Keratinocyte (primary cell): ENCODE results near the gene PDE1C. TPM values are rescaled to one million over a fixed set of nuclear protein-coding genes. Genes with fewer than 3 reads are reported as not detected.

Experiments
- DNase-seq: peaks from one replicate; pipeline ENCODE4 v3.0.0-alpha.2; 2011; ENCODE audit warnings: low read depth, missing footprints, low spot score
- FAIRE-seq: peaks from 2 replicates; lab custom pipeline; 2011; peaks lifted over from hg19 to GRCh38; lab: Jason Lieb, UNC
- H2AFZ ChIP-seq: 2 replicates; pipeline ENCODE4 v1.6.0; 2012; ENCODE audit warnings: low read length, control low read depth, inconsistent platforms; ENCODE audit not compliant: control insufficient read depth
- H3K27ac ChIP-seq: 2 replicates; pipeline ENCODE4 v1.5.1; 2011; ENCODE audit warnings: low read length; ENCODE audit not compliant: control insufficient read depth, insufficient read depth
- H3K27me3 ChIP-seq: 3 replicates; pipeline ENCODE4 v1.6.0; 2011; ENCODE audit warnings: low read length; ENCODE audit not compliant: control insufficient read depth, insufficient read depth; ENCODE audit errors: extremely low read depth
- H3K36me3 ChIP-seq, 2 experiments: 2 replicates in 1 of 2; 3 replicates in 1 of 2; pipeline ENCODE4 v1.5.1; 2011; ENCODE audit warnings: low read length in 2 of 2, mild to moderate bottlenecking in 1 of 2; ENCODE audit not compliant: control insufficient read depth in 2 of 2, insufficient read depth in 2 of 2; ENCODE audit errors: extremely low read depth in 1 of 2
- H3K4me1 ChIP-seq: 3 replicates; pipeline ENCODE4 v1.5.1; 2011; ENCODE audit warnings: low read length; ENCODE audit not compliant: control insufficient read depth, insufficient read depth; ENCODE audit errors: extremely low read depth
- H3K4me2 ChIP-seq: 3 replicates; pipeline ENCODE4 v1.6.0; 2011; ENCODE audit warnings: low read depth, low read length; ENCODE audit not compliant: control insufficient read depth, insufficient read depth; ENCODE audit errors: extremely low read depth
- H3K4me3 ChIP-seq, 3 experiments: fragments of 200-600 bp in 1 of 3; sonication (generic) in 1 of 3; 2 replicates in 2 of 3; 3 replicates in 1 of 3; pipeline ENCODE4 v1.5.1; 2011 to 2016; ENCODE audit warnings: low read length in 3 of 3, mild to moderate bottlenecking in 3 of 3, control low read depth in 2 of 3, inconsistent platforms in 1 of 3, low read depth in 1 of 3, mixed read lengths in 1 of 3, mixed run types in 1 of 3, moderate library complexity in 1 of 3; ENCODE audit not compliant: control insufficient read depth in 2 of 3, insufficient read depth in 2 of 3; ENCODE audit errors: extremely low read depth in 1 of 3
- H3K79me2 ChIP-seq: 2 replicates; pipeline ENCODE4 v1.6.0; 2012; ENCODE audit warnings: low read length; ENCODE audit not compliant: control insufficient read depth, insufficient read depth
- H3K9ac ChIP-seq: 3 replicates; pipeline ENCODE4 v1.6.0; 2011; ENCODE audit warnings: low read length; ENCODE audit not compliant: control insufficient read depth, insufficient read depth; ENCODE audit errors: extremely low read depth
- H3K9me1 ChIP-seq: 3 replicates; pipeline ENCODE4 v1.6.0; 2011; ENCODE audit warnings: low read length; ENCODE audit not compliant: control insufficient read depth, insufficient read depth; ENCODE audit errors: extremely low read depth
- H3K9me3 ChIP-seq: 2 replicates; pipeline ENCODE4 v1.5.1; 2012; ENCODE audit warnings: low read depth, low read length; ENCODE audit not compliant: control insufficient read depth
- H4K20me1 ChIP-seq: 3 replicates; pipeline ENCODE4 v1.6.0; 2011; ENCODE audit warnings: low read length; ENCODE audit not compliant: control insufficient read depth, insufficient read depth; ENCODE audit errors: extremely low read depth
- CTCF ChIP-seq, 3 experiments: IDR thresholded peaks in 1 of 3; conservative IDR thresholded peaks in 1 of 3; optimal IDR thresholded peaks in 1 of 3; 2 replicates in 2 of 3; 3 replicates in 1 of 3; pipeline versions ENCODE3 to v1.5.1; 2011; ENCODE audit warnings: low read length in 3 of 3, mild to moderate bottlenecking in 3 of 3, moderate library complexity in 2 of 3, control low read depth in 1 of 3, inconsistent platforms in 1 of 3; ENCODE audit not compliant: insufficient read depth in 2 of 3; ENCODE audit errors: extremely low read depth in 1 of 3
- EZH2 ChIP-seq: IDR thresholded peaks from one replicate; pipeline ENCODE4 v1.6.1; 2012; ENCODE audit warnings: inconsistent platforms, mild to moderate bottlenecking, low read length, moderate library complexity
- dilution Hi-C: fragments of 300-500 bp; cut with MboI; formaldehyde crosslinking; loops from one replicate; pipeline ENCODE4 v1.7.0; 2020; ENCODE audit warnings: low sequenced_read_pairs; ENCODE audit not compliant: extremely low pct_ligation_motif_present
- polyA plus RNA-seq, 5 experiments: library from polyadenylated mRNA; depleted of rRNA in 3 of 5; stranded (reverse) in 3 of 5; stranded (forward) in 1 of 5; unstranded in 1 of 5; fragments of >200 nt; gene quantifications; 1 replicate in 1 of 5; 2 replicates in 3 of 5; 3 replicates in 1 of 5; pipeline versions ENCODE4 v1.2.1 to v1.2.3, GENCODE V29; 2011 to 2012; ENCODE audit warnings: missing spikeins in 2 of 5, low read depth in 1 of 5, low replicate concordance in 1 of 5

The PDE1C gene
- polyA plus RNA-seq, 1 donor (not counting 4 experiments of a cell fraction or from before 2014, with no cell fraction given) = 2.5 TPM

- no peaks in the 10 kb centered on the region for H4K20me1 ChIP-seq
- no peak overlapping the region for H3K4me3 ChIP-seq
- H3K36me3 ChIP-seq = no peaks in the 10 kb centered on the region
- no peaks in the 10 kb centered on the region for H3K27me3 ChIP-seq
- H3K4me2 ChIP-seq = no peak overlapping the region
- no peak overlapping the region for H2AFZ ChIP-seq
- H3K9me3 ChIP-seq = no peaks in the 10 kb centered on the region
- dilution Hi-C loops = no loop called here
- FAIRE-seq = no peak
- H3K9me1 ChIP-seq = no peaks in the 10 kb centered on the region
- no peaks in the 10 kb centered on the region for H3K79me2 ChIP-seq
- H3K9ac ChIP-seq = no peak overlapping the region
- no peak for DNase-seq
- H3K27ac ChIP-seq = no peak overlapping the region
- no peaks in the 10 kb centered on the region for H3K4me1 ChIP-seq
- no peak for TF ChIP-seq EZH2
- TF ChIP-seq CTCF (optimal IDR thresholded peaks at IDR 0.05 in 1 of 3, IDR thresholded peaks at IDR 0.05 in 1 of 3, conservative IDR thresholded peaks at IDR 0.05 in 1 of 3; ENCODE audit: extremely low read depth in 1 of 3, insufficient read depth in 2 of 3, low read length in 3 of 3) = no peak
These were observed 170.8 kb downstream of the PDE1C start for GRCh38 chr7:31899356-31899927.

GRCh38 chr7:31896925-31897324 is 173.3 kb downstream of the PDE1C start:
- dilution Hi-C loops = no loop called here
- peak; percentile 48 for FAIRE-seq

More at GRCh38 chr7:31896925-31897324, 173.3 kb downstream of the PDE1C start:
- H3K36me3 ChIP-seq = no peaks in the 10 kb centered on the region
- H3K9me1 ChIP-seq = no peaks in the 10 kb centered on the region
- no peak overlapping the region for H3K27ac ChIP-seq
- H3K27me3 ChIP-seq = no peaks in the 10 kb centered on the region
- no peak for TF ChIP-seq EZH2
- no peak for TF ChIP-seq CTCF (optimal IDR thresholded peaks at IDR 0.05 in 1 of 3, IDR thresholded peaks at IDR 0.05 in 1 of 3, conservative IDR thresholded peaks at IDR 0.05 in 1 of 3; ENCODE audit: extremely low read depth in 1 of 3, insufficient read depth in 2 of 3, low read length in 3 of 3)
- H2AFZ ChIP-seq = no peak overlapping the region
- no peaks in the 10 kb centered on the region for H4K20me1 ChIP-seq
- no peaks in the 10 kb centered on the region for H3K9me3 ChIP-seq
- no peak for DNase-seq
- no peaks in the 10 kb centered on the region for H3K79me2 ChIP-seq
- H3K4me1 ChIP-seq = no peaks in the 10 kb centered on the region
- H3K9ac ChIP-seq = no peak overlapping the region
- no peak overlapping the region for H3K4me3 ChIP-seq
- H3K4me2 ChIP-seq = no peak overlapping the region
